ENCODE results near the gene CYTH2.

The CYTH2 gene

DNA sequence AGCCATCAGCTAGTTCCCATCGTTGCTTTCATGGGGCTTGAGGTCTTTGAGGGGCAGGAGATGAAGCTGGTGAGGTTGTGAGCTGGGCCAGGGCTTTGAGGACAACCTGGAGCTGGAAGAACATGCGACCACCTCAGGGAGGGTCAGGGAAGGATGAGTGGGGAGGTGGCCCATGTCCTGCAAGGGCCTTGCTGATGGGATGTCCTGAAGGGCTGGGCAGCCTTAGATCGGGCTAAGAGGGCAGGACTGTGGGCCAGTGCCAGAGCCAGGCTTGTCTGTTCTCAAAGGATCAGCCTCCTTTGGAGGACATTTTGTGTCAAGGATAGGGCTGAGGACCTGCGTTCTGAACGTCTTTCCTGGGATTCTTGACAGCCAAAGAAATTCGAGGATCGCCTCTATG, 10.5 kb downstream of the CYTH2 start:
- Histone ChIP-seq H3K4me2 (ENCODE audit: insufficient read depth, low read length) (no peak overlapping the region), H3K9me3 (ENCODE audit: insufficient read depth, low read length, severe bottlenecking) (no peaks in the 10 kb centered on the region), H3K27me3 (ENCODE audit: insufficient read depth, low read length, poor library complexity) (no peaks in the 10 kb centered on the region), H3K4me1 (ENCODE audit: insufficient read depth, low read length) (no peaks in the 10 kb centered on the region), H4K20me1 (ENCODE audit: insufficient read depth, low read length) (peaks cover 50% of the 10 kb centered on the region), H3K36me3 (ENCODE audit: insufficient read depth, low read length) (peaks cover 62% of the 10 kb centered on the region), H3K9ac (ENCODE audit: low read depth, low read length) (no peak overlapping the region), H3K79me2 (ENCODE audit: insufficient read depth, low read length) (no peaks in the 10 kb centered on the region), H3K27ac (ENCODE audit: low read length) (no peak overlapping the region), H3K4me3 (ENCODE audit: low read depth in 1 of 2, low read length in 2 of 2) (no peak overlapping the region), H2AFZ (ENCODE audit: low read depth, low read length) (no peak overlapping the region)
- TF ChIP-seq, protein P1, sequence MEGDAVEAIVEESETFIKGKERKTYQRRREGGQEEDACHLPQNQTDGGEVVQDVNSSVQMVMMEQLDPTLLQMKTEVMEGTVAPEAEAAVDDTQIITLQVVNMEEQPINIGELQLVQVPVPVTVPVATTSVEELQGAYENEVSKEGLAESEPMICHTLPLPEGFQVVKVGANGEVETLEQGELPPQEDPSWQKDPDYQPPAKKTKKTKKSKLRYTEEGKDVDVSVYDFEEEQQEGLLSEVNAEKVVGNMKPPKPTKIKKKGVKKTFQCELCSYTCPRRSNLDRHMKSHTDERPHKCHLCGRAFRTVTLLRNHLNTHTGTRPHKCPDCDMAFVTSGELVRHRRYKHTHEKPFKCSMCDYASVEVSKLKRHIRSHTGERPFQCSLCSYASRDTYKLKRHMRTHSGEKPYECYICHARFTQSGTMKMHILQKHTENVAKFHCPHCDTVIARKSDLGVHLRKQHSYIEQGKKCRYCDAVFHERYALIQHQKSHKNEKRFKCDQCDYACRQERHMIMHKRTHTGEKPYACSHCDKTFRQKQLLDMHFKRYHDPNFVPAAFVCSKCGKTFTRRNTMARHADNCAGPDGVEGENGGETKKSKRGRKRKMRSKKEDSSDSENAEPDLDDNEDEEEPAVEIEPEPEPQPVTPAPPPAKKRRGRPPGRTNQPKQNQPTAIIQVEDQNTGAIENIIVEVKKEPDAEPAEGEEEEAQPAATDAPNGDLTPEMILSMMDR (IDR thresholded peaks at IDR 0.05; ENCODE audit: borderline replicate concordance, extremely low read depth, low read length, poor library complexity, severe bottlenecking): no peak
- TF ChIP-seq EZH2 (IDR thresholded peaks at IDR 0.05; ENCODE audit: borderline replicate concordance, low read depth, low read length, severe bottlenecking): no peak
- ATAC-seq (ENCODE audit: insufficient read depth, low read depth) (no peak), DNase-seq (no peak)

DNA sequence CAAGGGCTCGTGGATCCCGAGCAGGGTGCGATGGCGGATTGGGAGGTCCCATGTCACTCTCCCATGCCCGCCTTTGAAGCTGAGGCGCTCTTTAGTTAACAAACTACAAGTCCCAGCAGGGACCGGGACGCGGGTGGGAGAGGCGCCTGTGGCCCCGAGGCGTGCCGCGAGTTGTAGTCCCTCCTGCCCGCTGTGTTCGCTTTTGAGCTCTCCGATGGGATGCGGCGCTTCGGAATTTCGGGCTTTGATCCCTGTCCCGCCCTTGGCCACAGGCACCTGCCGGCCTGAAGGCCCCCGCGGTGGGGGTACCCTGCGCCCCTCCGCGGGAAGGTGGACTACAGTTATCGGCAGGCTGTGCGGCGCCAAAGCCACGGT, 11.0 kb downstream of the CYTH2 start:
- no peak overlapping the region for H3K27ac ChIP-seq (ENCODE audit: low read length)
- no peak overlapping the region for H3K9ac ChIP-seq (ENCODE audit: low read depth, low read length)
- no peak for TF ChIP-seq EZH2 (IDR thresholded peaks at IDR 0.05; ENCODE audit: borderline replicate concordance, low read depth, low read length, severe bottlenecking)
- TF ChIP-seq, protein P1 (IDR thresholded peaks at IDR 0.05; ENCODE audit: borderline replicate concordance, extremely low read depth, low read length, poor library complexity, severe bottlenecking): no peak
- no peak for ATAC-seq (ENCODE audit: insufficient read depth, low read depth)
- DNase-seq: no peak
- H3K4me2 ChIP-seq (ENCODE audit: insufficient read depth, low read length): no peak overlapping the region
- H3K9me3 ChIP-seq (ENCODE audit: insufficient read depth, low read length, severe bottlenecking): no peaks in the 10 kb centered on the region
- no peak overlapping the region for H3K4me3 ChIP-seq (ENCODE audit: low read depth in 1 of 2, low read length in 2 of 2)
- H3K4me1 ChIP-seq (ENCODE audit: insufficient read depth, low read length): no peaks in the 10 kb centered on the region
- peaks cover 45% of the 10 kb centered on the region for H4K20me1 ChIP-seq (ENCODE audit: insufficient read depth, low read length)
- no peaks in the 10 kb centered on the region for H3K79me2 ChIP-seq (ENCODE audit: insufficient read depth, low read length)
- no peak overlapping the region for H2AFZ ChIP-seq (ENCODE audit: low read depth, low read length)
- H3K27me3 ChIP-seq (ENCODE audit: insufficient read depth, low read length, poor library complexity): no peaks in the 10 kb centered on the region
- H3K36me3 ChIP-seq (ENCODE audit: insufficient read depth, low read length): peaks cover 57% of the 10 kb centered on the region

DNA sequence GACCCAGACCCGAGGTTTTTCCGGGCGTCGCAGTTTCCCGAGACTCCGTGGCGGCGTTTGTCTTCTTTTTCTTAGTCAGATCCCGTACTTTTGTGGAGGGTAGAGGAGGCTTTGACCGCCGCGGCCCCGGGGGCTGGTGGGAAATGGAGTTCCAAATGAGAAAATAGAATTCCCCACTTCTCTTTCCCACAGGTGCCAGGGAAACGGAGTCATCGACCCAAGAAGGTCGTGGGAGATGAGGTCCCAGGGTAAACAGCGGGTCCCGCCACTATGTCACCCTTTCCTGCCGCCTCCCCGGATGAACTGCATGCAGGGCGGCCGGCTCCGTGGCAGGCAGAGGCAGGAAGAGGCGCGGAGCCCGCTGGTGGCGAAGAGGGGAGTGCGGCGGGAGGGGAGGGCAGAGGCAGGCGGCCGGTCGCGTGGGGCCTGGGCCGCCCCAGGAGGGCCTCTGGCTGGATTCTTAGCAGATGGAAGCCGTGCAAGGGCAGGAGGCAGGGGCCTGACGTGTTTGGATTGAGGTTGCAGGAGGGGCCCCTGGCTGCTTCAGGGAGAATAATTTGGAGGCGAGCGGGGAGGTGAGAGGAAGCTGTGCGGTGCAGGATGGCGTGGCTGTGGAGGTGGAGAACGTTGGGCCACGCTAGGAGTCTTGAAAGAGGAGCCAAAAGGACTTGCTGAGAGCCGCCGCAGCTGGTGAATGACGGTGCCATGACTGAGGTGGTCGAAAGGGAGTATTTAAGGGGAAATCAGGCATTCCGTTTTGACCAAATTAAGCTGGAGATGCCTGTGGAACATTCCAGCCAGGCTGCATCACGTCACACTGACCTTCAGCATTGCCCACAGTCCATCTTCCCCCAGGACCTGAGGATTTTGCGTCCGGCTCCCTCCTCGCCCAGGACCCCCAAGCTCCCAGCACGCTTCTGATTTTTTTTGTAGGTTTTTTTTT, 11.7 kb downstream of the CYTH2 start:
- peak; percentile 23; the same call in 1 of the 3 replicates for ATAC-seq (ENCODE audit: insufficient read depth, low read depth)
- Histone ChIP-seq H3K9ac (ENCODE audit: low read depth, low read length) (no peak overlapping the region), H3K4me2 (ENCODE audit: insufficient read depth, low read length) (no peak overlapping the region), H3K79me2 (ENCODE audit: insufficient read depth, low read length) (no peaks in the 10 kb centered on the region), H3K9me3 (ENCODE audit: insufficient read depth, low read length, severe bottlenecking) (no peaks in the 10 kb centered on the region), H3K36me3 (ENCODE audit: insufficient read depth, low read length) (peaks cover 50% of the 10 kb centered on the region), H3K27me3 (ENCODE audit: insufficient read depth, low read length, poor library complexity) (no peaks in the 10 kb centered on the region), H3K4me1 (ENCODE audit: insufficient read depth, low read length) (no peaks in the 10 kb centered on the region), H3K27ac (ENCODE audit: low read length) (no peak overlapping the region), H4K20me1 (ENCODE audit: insufficient read depth, low read length) (peaks cover 39% of the 10 kb centered on the region), H2AFZ (ENCODE audit: low read depth, low read length) (no peak overlapping the region), H3K4me3 (ENCODE audit: low read depth in 1 of 2, low read length in 2 of 2) (no peak overlapping the region)
- TF ChIP-seq EZH2 (IDR thresholded peaks at IDR 0.05; ENCODE audit: borderline replicate concordance, low read depth, low read length, severe bottlenecking): no peak
- TF ChIP-seq, protein P1 (IDR thresholded peaks at IDR 0.05; ENCODE audit: borderline replicate concordance, extremely low read depth, low read length, poor library complexity, severe bottlenecking): no peak
- DNase-seq: no peak
